Measurements from ENCODE around the gene RALGAPA1.
"Not testable (repeated sequence)": the region's sequence is repeated elsewhere in the genome, so short reads cannot be mapped to it uniquely, and the experiment has no call there.

The RALGAPA1 gene

GRCh38 chr14:35742032-35742371, 67.1 kb downstream of the RALGAPA1 start:
- H2BK15ac ChIP-seq (ENCODE audit: low read depth, poor library complexity, severe bottlenecking), result no peak overlapping the region
- no peak overlapping the region for H4K8ac ChIP-seq (ENCODE audit: low read length)
- H3K4me3 ChIP-seq (ENCODE audit: insufficient read depth in 1 of 2, low read depth in 1 of 2, low read length in 2 of 2), result no peak overlapping the region
- H3K9me3 ChIP-seq (ENCODE audit: control insufficient read depth, low read length), result no peaks in the 10 kb centered on the region
- no peak overlapping the region for H4K91ac ChIP-seq (ENCODE audit: low read length)
- no peaks in the 10 kb centered on the region for H3K27me3 ChIP-seq (ENCODE audit: control insufficient read depth in 1 of 2, insufficient read depth in 1 of 2, low read length in 2 of 2)
- H3K79me1 ChIP-seq (replicated peaks; ENCODE audit: low read length, poor library complexity, severe bottlenecking), result no peaks in the 10 kb centered on the region
- no peak overlapping the region for H3K4me2 ChIP-seq (ENCODE audit: low read length, poor library complexity, severe bottlenecking)
- H3K36me3 ChIP-seq (ENCODE audit: control insufficient read depth in 1 of 2, insufficient read depth in 2 of 2, low read depth in 1 of 2, low read length in 2 of 2), result peaks cover 3 to 50% of the 10 kb centered on the region in 2 experiments
- H2AFZ ChIP-seq (ENCODE audit: low read depth, low read length), result no peak overlapping the region
- no peak for DNase-seq
- no peak overlapping the region for H3K27ac ChIP-seq (ENCODE audit: low read length, poor library complexity, severe bottlenecking)
- no peak overlapping the region for H3K18ac ChIP-seq (ENCODE audit: low read depth in 1 of 2, low read length in 2 of 2)
- no peak overlapping the region for H2BK120ac ChIP-seq (ENCODE audit: low read depth, low read length)
- H2BK5ac ChIP-seq (ENCODE audit: low read depth, low read length, poor library complexity, severe bottlenecking), result no peak overlapping the region
- H3K4me1 ChIP-seq (ENCODE audit: control insufficient read depth, insufficient read depth, low read depth, low read length), result no peaks in the 10 kb centered on the region
- no peak overlapping the region for H3K9ac ChIP-seq (ENCODE audit: low read length)
- no CpG with 5 or more reads among the region's 1 CpG for WGBS
- H3K4ac ChIP-seq (ENCODE audit: low read depth in 1 of 2, low read length in 2 of 2), result no peak overlapping the region
- no peak overlapping the region for H2BK12ac ChIP-seq (ENCODE audit: low read length in 2 of 2)
- H2AK5ac ChIP-seq (ENCODE audit: low read length, severe bottlenecking), result no peak overlapping the region
- no peak overlapping the region for H3K23ac ChIP-seq (ENCODE audit: low read length in 2 of 2)
- H3K14ac ChIP-seq (ENCODE audit: low read length in 2 of 2), result no peak overlapping the region

- Histone ChIP-seq H2BK120ac (ENCODE audit: low read depth, low read length) (no peak overlapping the region), H3K27ac (ENCODE audit: low read length, poor library complexity, severe bottlenecking) (no peak overlapping the region), H2BK5ac (ENCODE audit: low read depth, low read length, poor library complexity, severe bottlenecking) (no peak overlapping the region), H2AFZ (ENCODE audit: low read depth, low read length) (no peak overlapping the region), H3K14ac (ENCODE audit: low read length in 2 of 2) (no peak overlapping the region), H4K91ac (ENCODE audit: low read length) (no peak overlapping the region), H3K9me3 (ENCODE audit: control insufficient read depth, low read length) (no peaks in the 10 kb centered on the region), H2AK5ac (ENCODE audit: low read length, severe bottlenecking) (no peak overlapping the region), H3K27me3 (ENCODE audit: control insufficient read depth in 1 of 2, insufficient read depth in 1 of 2, low read length in 2 of 2) (no peaks in the 10 kb centered on the region), H3K18ac (ENCODE audit: low read depth in 1 of 2, low read length in 2 of 2) (no peak overlapping the region), H4K8ac (ENCODE audit: low read length) (no peak overlapping the region), H3K36me3 (ENCODE audit: control insufficient read depth in 1 of 2, insufficient read depth in 2 of 2, low read depth in 1 of 2, low read length in 2 of 2) (peaks cover 3 to 49% of the 10 kb centered on the region in 2 experiments), H3K79me1 (replicated peaks; ENCODE audit: low read length, poor library complexity, severe bottlenecking) (no peaks in the 10 kb centered on the region), H3K4me3 (ENCODE audit: insufficient read depth in 1 of 2, low read depth in 1 of 2, low read length in 2 of 2) (no peak overlapping the region), H3K23ac (ENCODE audit: low read length in 2 of 2) (no peak overlapping the region), H3K4ac (ENCODE audit: low read depth in 1 of 2, low read length in 2 of 2) (no peak overlapping the region), H3K4me1 (ENCODE audit: control insufficient read depth, insufficient read depth, low read depth, low read length) (no peaks in the 10 kb centered on the region), H2BK12ac (ENCODE audit: low read length in 2 of 2) (no peak overlapping the region), H3K9ac (ENCODE audit: low read length) (no peak overlapping the region), H3K4me2 (ENCODE audit: low read length, poor library complexity, severe bottlenecking) (no peak overlapping the region), H2BK15ac (ENCODE audit: low read depth, poor library complexity, severe bottlenecking) (no peak overlapping the region)
- DNase-seq, result no peak
- 93% methylated on average over 3 of the region's 3 CpGs for WGBS
These were observed 67.6 kb downstream of the RALGAPA1 start for GRCh38 chr14:35741345-35742031.

- WGBS, result 94% methylated on average over 1 of the region's 1 CpG
- Histone ChIP-seq H2BK12ac (ENCODE audit: low read length in 2 of 2) (no peak overlapping the region), H3K9me3 (ENCODE audit: control insufficient read depth, low read length) (no peaks in the 10 kb centered on the region), H2BK5ac (ENCODE audit: low read depth, low read length, poor library complexity, severe bottlenecking) (no peak overlapping the region), H3K4ac (ENCODE audit: low read depth in 1 of 2, low read length in 2 of 2) (no peak overlapping the region), H3K4me1 (ENCODE audit: control insufficient read depth, insufficient read depth, low read depth, low read length) (no peaks in the 10 kb centered on the region), H3K36me3 (ENCODE audit: control insufficient read depth in 1 of 2, insufficient read depth in 2 of 2, low read depth in 1 of 2, low read length in 2 of 2) (peaks cover 3 to 47% of the 10 kb centered on the region in 2 experiments), H3K27me3 (ENCODE audit: control insufficient read depth in 1 of 2, insufficient read depth in 1 of 2, low read length in 2 of 2) (no peaks in the 10 kb centered on the region), H2AK5ac (ENCODE audit: low read length, severe bottlenecking) (no peak overlapping the region), H4K8ac (ENCODE audit: low read length) (no peak overlapping the region), H2BK15ac (ENCODE audit: low read depth, poor library complexity, severe bottlenecking) (no peak overlapping the region), H2BK120ac (ENCODE audit: low read depth, low read length) (no peak overlapping the region), H2AFZ (ENCODE audit: low read depth, low read length) (no peak overlapping the region), H3K9ac (ENCODE audit: low read length) (no peak overlapping the region), H3K4me2 (ENCODE audit: low read length, poor library complexity, severe bottlenecking) (no peak overlapping the region), H3K23ac (ENCODE audit: low read length in 2 of 2) (no peak overlapping the region), H3K79me1 (replicated peaks; ENCODE audit: low read length, poor library complexity, severe bottlenecking) (no peaks in the 10 kb centered on the region), H3K27ac (ENCODE audit: low read length, poor library complexity, severe bottlenecking) (no peak overlapping the region), H3K18ac (ENCODE audit: low read depth in 1 of 2, low read length in 2 of 2) (no peak overlapping the region), H3K14ac (ENCODE audit: low read length in 2 of 2) (no peak overlapping the region), H3K4me3 (ENCODE audit: insufficient read depth in 1 of 2, low read depth in 1 of 2, low read length in 2 of 2) (no peak overlapping the region), H4K91ac (ENCODE audit: low read length) (no peak overlapping the region)
- no peak for DNase-seq
These were observed 68.9 kb downstream of the RALGAPA1 start for GRCh38 chr14:35740215-35740614.

- H2BK12ac ChIP-seq (ENCODE audit: low read length in 2 of 2); H3K27ac ChIP-seq (ENCODE audit: low read length, poor library complexity, severe bottlenecking); H3K4me3 ChIP-seq (ENCODE audit: insufficient read depth in 1 of 2, low read depth in 1 of 2, low read length in 2 of 2); DNase-seq; H3K27me3 ChIP-seq (ENCODE audit: control insufficient read depth in 1 of 2, insufficient read depth in 1 of 2, low read length in 2 of 2); H2AFZ ChIP-seq (ENCODE audit: low read depth, low read length); H3K79me1 ChIP-seq (replicated peaks; ENCODE audit: low read length, poor library complexity, severe bottlenecking); H4K8ac ChIP-seq (ENCODE audit: low read length); H2BK5ac ChIP-seq (ENCODE audit: low read depth, low read length, poor library complexity, severe bottlenecking); H3K23ac ChIP-seq (ENCODE audit: low read length in 2 of 2); H3K14ac ChIP-seq (ENCODE audit: low read length in 2 of 2); H3K4me1 ChIP-seq (ENCODE audit: control insufficient read depth, insufficient read depth, low read depth, low read length); H4K91ac ChIP-seq (ENCODE audit: low read length); H3K18ac ChIP-seq (ENCODE audit: low read depth in 1 of 2, low read length in 2 of 2); H3K9me3 ChIP-seq (ENCODE audit: control insufficient read depth, low read length); H2BK15ac ChIP-seq (ENCODE audit: low read depth, poor library complexity, severe bottlenecking); H3K4ac ChIP-seq (ENCODE audit: low read depth in 1 of 2, low read length in 2 of 2); H3K4me2 ChIP-seq (ENCODE audit: low read length, poor library complexity, severe bottlenecking); H3K9ac ChIP-seq (ENCODE audit: low read length); H2BK120ac ChIP-seq (ENCODE audit: low read depth, low read length); H2AK5ac ChIP-seq (ENCODE audit: low read length, severe bottlenecking): not testable (repeated sequence)
- WGBS, result 85% methylated on average over 2 of the region's 3 CpGs
- peaks cover 3 to 37% of the 10 kb centered on the region in 2 experiments for H3K36me3 ChIP-seq (ENCODE audit: control insufficient read depth in 1 of 2, insufficient read depth in 2 of 2, low read depth in 1 of 2, low read length in 2 of 2)
These were observed 73.9 kb downstream of the RALGAPA1 start for GRCh38 chr14:35735163-35735562.
